Measurements from ENCODE around the gene IL1RL2.

Gene IL1RL2

DNA sequence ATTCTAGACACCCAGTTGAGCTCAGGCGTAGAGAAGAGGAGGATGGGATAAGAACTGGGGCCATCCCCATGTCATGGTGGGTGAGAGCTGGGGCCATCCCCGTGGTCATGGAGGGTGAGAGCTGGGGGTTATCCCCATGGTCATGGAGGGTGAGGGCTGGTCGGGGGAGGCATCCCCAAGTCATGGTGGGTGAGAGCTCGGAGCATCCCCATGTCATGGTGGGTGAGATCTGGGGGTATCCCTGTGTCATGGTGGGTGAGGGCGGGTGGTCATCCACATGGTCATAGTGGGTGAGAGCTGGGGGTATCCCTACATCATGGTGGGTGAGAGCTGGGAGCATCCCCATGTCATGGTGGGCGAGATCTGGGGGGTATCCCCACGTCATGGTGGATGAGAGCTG lies 52.5 kb downstream of the IL1RL2 start:
- H2AFZ ChIP-seq (ENCODE audit: low read length) = no peak overlapping the region

DNA sequence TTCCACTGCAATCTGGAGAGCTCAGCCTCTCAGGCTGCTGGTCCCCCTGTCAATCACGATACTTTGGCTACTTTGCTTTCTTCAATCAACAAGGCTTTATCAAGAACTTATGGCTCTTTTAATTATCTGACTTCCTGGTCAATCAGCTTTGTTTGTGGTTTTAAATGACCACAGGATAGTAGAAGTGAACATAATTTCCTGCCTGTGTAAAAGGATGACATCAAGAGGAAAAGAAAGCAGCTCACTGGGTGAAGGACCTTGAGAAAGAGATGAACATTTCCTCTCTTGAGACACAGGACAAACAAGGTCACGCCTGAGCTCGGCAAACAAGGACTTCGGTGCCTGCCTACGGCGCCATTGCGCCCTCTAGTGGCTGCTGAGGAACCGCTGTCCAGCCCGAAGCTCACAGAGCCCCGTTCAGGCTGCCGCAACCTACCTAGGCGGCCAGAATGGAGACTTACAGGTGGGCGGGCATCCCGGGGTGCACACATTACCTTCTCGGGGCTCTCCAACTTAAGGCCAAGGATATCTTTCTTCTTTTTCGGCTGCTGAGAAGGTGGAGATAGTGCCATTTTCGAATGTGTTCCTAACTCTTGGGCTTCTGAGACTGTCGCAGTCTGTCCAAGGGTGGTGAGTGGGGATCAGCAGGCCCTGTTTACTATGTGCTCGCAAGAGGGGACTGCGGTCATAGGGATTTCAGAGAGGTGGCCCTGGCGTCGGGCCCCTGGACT lies 54.0 kb downstream of the IL1RL2 start:
- H4K20me1 ChIP-seq (ENCODE audit: insufficient read depth, low read length) = no peaks in the 10 kb centered on the region
- H2AFZ ChIP-seq (ENCODE audit: low read length) = no peak overlapping the region
- no peaks in the 10 kb centered on the region for H3K4me1 ChIP-seq (ENCODE audit: insufficient read depth, low read length, severe bottlenecking)
- no peaks in the 10 kb centered on the region for H3K36me3 ChIP-seq (ENCODE audit: insufficient read depth, low read length)
- no peak overlapping the region for H3K27ac ChIP-seq (ENCODE audit: low read depth, low read length, poor library complexity, severe bottlenecking)
- no peaks in the 10 kb centered on the region for H3K27me3 ChIP-seq (ENCODE audit: insufficient read depth, low read length)
- no peaks in the 10 kb centered on the region for H3K9me3 ChIP-seq (ENCODE audit: low read length)
- H3K9ac ChIP-seq (ENCODE audit: low read length) = no peak overlapping the region
- no peak for TF ChIP-seq EZH2 (IDR thresholded peaks at IDR 0.05; ENCODE audit: borderline replicate concordance, low read length)
- TF ChIP-seq, protein P1, sequence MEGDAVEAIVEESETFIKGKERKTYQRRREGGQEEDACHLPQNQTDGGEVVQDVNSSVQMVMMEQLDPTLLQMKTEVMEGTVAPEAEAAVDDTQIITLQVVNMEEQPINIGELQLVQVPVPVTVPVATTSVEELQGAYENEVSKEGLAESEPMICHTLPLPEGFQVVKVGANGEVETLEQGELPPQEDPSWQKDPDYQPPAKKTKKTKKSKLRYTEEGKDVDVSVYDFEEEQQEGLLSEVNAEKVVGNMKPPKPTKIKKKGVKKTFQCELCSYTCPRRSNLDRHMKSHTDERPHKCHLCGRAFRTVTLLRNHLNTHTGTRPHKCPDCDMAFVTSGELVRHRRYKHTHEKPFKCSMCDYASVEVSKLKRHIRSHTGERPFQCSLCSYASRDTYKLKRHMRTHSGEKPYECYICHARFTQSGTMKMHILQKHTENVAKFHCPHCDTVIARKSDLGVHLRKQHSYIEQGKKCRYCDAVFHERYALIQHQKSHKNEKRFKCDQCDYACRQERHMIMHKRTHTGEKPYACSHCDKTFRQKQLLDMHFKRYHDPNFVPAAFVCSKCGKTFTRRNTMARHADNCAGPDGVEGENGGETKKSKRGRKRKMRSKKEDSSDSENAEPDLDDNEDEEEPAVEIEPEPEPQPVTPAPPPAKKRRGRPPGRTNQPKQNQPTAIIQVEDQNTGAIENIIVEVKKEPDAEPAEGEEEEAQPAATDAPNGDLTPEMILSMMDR (IDR thresholded peaks at IDR 0.05; ENCODE audit: low read length) = peak; percentile 93
- H3F3A ChIP-seq (ENCODE audit: insufficient read depth, low read length) = no peaks in the 10 kb centered on the region
- H3K79me2 ChIP-seq (ENCODE audit: insufficient read depth, low read length) = no peaks in the 10 kb centered on the region
- no peaks in the 10 kb centered on the region for H3K9me2 ChIP-seq (ENCODE audit: low read depth, low read length)
- no peak overlapping the region for H3K4me3 ChIP-seq (ENCODE audit: low read depth, low read length, poor library complexity, severe bottlenecking)
- no peak overlapping the region for H3K4me2 ChIP-seq (ENCODE audit: low read length)

More for the DNA sequence above, 52.5 kb downstream of the IL1RL2 start:
- H3K4me2 ChIP-seq (ENCODE audit: low read length) = no peak overlapping the region
- no peak overlapping the region for H3K27ac ChIP-seq (ENCODE audit: low read depth, low read length, poor library complexity, severe bottlenecking)
- no peak overlapping the region for H3K4me3 ChIP-seq (ENCODE audit: low read depth, low read length, poor library complexity, severe bottlenecking)
- no peaks in the 10 kb centered on the region for H3K79me2 ChIP-seq (ENCODE audit: insufficient read depth, low read length)
- H3K4me1 ChIP-seq (ENCODE audit: insufficient read depth, low read length, severe bottlenecking) = no peaks in the 10 kb centered on the region
- no peaks in the 10 kb centered on the region for H3K36me3 ChIP-seq (ENCODE audit: insufficient read depth, low read length)
- no peak overlapping the region for H3K9ac ChIP-seq (ENCODE audit: low read length)
- TF ChIP-seq, protein P1 (IDR thresholded peaks at IDR 0.05; ENCODE audit: low read length) = no peak
- TF ChIP-seq EZH2 (IDR thresholded peaks at IDR 0.05; ENCODE audit: borderline replicate concordance, low read length) = no peak
- no peaks in the 10 kb centered on the region for H3K27me3 ChIP-seq (ENCODE audit: insufficient read depth, low read length)
- no peaks in the 10 kb centered on the region for H3K9me3 ChIP-seq (ENCODE audit: low read length)
- no peaks in the 10 kb centered on the region for H4K20me1 ChIP-seq (ENCODE audit: insufficient read depth, low read length)
- H3K9me2 ChIP-seq (ENCODE audit: low read depth, low read length) = no peaks in the 10 kb centered on the region
- no peaks in the 10 kb centered on the region for H3F3A ChIP-seq (ENCODE audit: insufficient read depth, low read length)

DNA sequence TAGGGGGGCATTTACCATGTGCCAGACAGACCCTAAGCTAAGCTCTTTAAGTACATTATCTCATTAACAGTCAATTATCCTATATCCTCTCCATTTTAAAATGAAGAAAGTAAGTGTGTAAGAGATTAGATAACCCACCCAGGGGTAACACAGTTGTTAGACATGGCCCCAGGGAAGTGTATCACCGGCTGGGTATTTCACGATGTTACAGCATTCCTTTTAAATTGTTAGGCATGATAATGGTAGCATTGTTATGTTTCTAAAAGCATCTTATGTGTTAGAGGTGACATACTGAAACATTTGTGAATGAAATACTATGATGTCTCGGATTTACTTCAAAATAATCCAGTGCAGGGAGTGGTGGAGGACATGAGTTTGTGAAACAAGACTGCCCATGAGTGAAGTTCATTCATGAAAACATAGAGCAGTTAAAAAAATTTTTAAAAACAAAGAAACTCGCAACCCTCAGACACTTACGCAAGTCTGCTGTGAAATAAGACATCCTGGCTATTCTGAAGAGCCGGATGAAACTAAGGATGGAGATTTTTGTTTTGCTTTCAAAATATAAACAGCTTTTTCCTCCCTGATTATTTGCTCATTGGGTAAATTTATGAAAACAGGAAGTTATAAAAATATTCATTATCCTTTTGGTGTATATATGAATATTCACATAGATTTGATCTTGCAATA lies 54.9 kb downstream of the IL1RL2 start:
- Histone ChIP-seq H3K36me3 (ENCODE audit: insufficient read depth, low read length) (no peaks in the 10 kb centered on the region), H3K27ac (ENCODE audit: low read depth, low read length, poor library complexity, severe bottlenecking) (no peak overlapping the region), H3K9me3 (ENCODE audit: low read length) (no peaks in the 10 kb centered on the region), H3K27me3 (ENCODE audit: insufficient read depth, low read length) (no peaks in the 10 kb centered on the region), H3K4me1 (ENCODE audit: insufficient read depth, low read length, severe bottlenecking) (no peaks in the 10 kb centered on the region), H3K4me2 (ENCODE audit: low read length) (no peak overlapping the region), H4K20me1 (ENCODE audit: insufficient read depth, low read length) (no peaks in the 10 kb centered on the region), H3K79me2 (ENCODE audit: insufficient read depth, low read length) (no peaks in the 10 kb centered on the region), H3F3A (ENCODE audit: insufficient read depth, low read length) (no peaks in the 10 kb centered on the region), H3K9me2 (ENCODE audit: low read depth, low read length) (no peaks in the 10 kb centered on the region), H3K9ac (ENCODE audit: low read length) (no peak overlapping the region), H3K4me3 (ENCODE audit: low read depth, low read length, poor library complexity, severe bottlenecking) (no peak overlapping the region), H2AFZ (ENCODE audit: low read length) (no peak overlapping the region)
- no peak for TF ChIP-seq EZH2 (IDR thresholded peaks at IDR 0.05; ENCODE audit: borderline replicate concordance, low read length)

Measured in OCI-LY1 (cell line).